A204.1 (cell line): ENCODE results near the gene MTSS2.
"Not testable (repeated sequence)": the region's sequence is repeated elsewhere in the genome, so short reads cannot be mapped to it uniquely, and the experiment has no call there.

ENCODE experiments used
- FAIRE-seq: peaks from 2 replicates; lab custom pipeline; 2012; peaks lifted over from hg19 to GRCh38; lab: Jason Lieb, UNC

Gene MTSS2

GRCh38 chr16:70653809-70654771 is 31.8 kb downstream of the MTSS2 start:
- peak; percentile 97 for FAIRE-seq

GRCh38 chr16:70653406-70653805 is 32.4 kb downstream of the MTSS2 start:
- no peak for FAIRE-seq

GRCh38 chr16:70652322-70652721 is 33.5 kb downstream of the MTSS2 start:
- FAIRE-seq, result no peak

- no peak for FAIRE-seq
These were observed 34.3 kb downstream of the MTSS2 start for GRCh38 chr16:70651524-70651923.

- FAIRE-seq, result no peak
These were observed 35.6 kb downstream of the MTSS2 start for GRCh38 chr16:70650216-70650615.

GRCh38 chr16:70649300-70649699 is 36.6 kb downstream of the MTSS2 start:
- FAIRE-seq, result no peak

GRCh38 chr16:70648606-70649005 is 37.2 kb downstream of the MTSS2 start:
- no peak for FAIRE-seq

GRCh38 chr16:70647441-70648359 is 38.2 kb downstream of the MTSS2 start:
- FAIRE-seq, result no peak

- FAIRE-seq, result no peak
These were observed 39.3 kb downstream of the MTSS2 start, which contains the start of gene IL34 for GRCh38 chr16:70646260-70647241. Gene IL34 (plus strand): TSS chr16:70646559. CDS start chr16:70646948, 389 bp downstream.

GRCh38 chr16:70644763-70645597 is 40.9 kb downstream of the MTSS2 start:
- FAIRE-seq, result no peak

- not testable (repeated sequence) for FAIRE-seq
These were observed 42.6 kb downstream of the MTSS2 start for GRCh38 chr16:70643264-70643663.

- FAIRE-seq, result no peak
These were observed 43.2 kb downstream of the MTSS2 start for GRCh38 chr16:70642633-70643032.

GRCh38 chr16:70638814-70639792 is 46.8 kb downstream of the MTSS2 start:
- no peak for FAIRE-seq
